Endothelial cell (in vitro differentiated cells): ENCODE results near the gene CKS2. TPM values are rescaled to one million over a fixed set of nuclear protein-coding genes. Genes with fewer than 3 reads are reported as not detected.

ENCODE experiments used
- DNase-seq: peaks from one replicate; pipeline ENCODE4 v3.0.0; 2021; ENCODE audit warnings: low spot score
- H3K27ac Mint-ChIP-seq: one replicate; pipeline ENCODE4 v1.8.0; 2021; ENCODE audit warnings: mixed read lengths, inconsistent platforms; ENCODE audit not compliant: unreplicated experiment
- H3K27me3 Mint-ChIP-seq: one replicate; pipeline ENCODE4 v1.8.0; 2021; ENCODE audit warnings: mild to moderate bottlenecking, moderate library complexity, mixed read lengths, inconsistent platforms; ENCODE audit not compliant: unreplicated experiment
- H3K36me3 Mint-ChIP-seq: one replicate; pipeline ENCODE4 v1.8.0; 2021; ENCODE audit warnings: mild to moderate bottlenecking, low read depth, mixed read lengths, inconsistent platforms; ENCODE audit not compliant: unreplicated experiment
- H3K4me1 Mint-ChIP-seq: one replicate; pipeline ENCODE4 v1.8.0; 2021; ENCODE audit warnings: mild to moderate bottlenecking, mixed read lengths, inconsistent platforms; ENCODE audit not compliant: unreplicated experiment
- H3K4me3 Mint-ChIP-seq: one replicate; pipeline ENCODE4 v1.8.0; 2021; ENCODE audit warnings: mild to moderate bottlenecking, mixed read lengths, inconsistent platforms; ENCODE audit not compliant: unreplicated experiment
- H3K9me3 Mint-ChIP-seq: one replicate; pipeline ENCODE4 v1.8.0; 2021; ENCODE audit warnings: mixed read lengths, inconsistent platforms; ENCODE audit not compliant: unreplicated experiment
- total RNA-seq: library from RNA; stranded (reverse); fragmentation: NEBNext Ultra II Directional; extraction: Animal tissue kit (Norgen Biotek cat#: 25700); gene quantifications from one replicate; pipeline ENCODE4 v1.2.1, GENCODE V29; 2021; ENCODE audit not compliant: unreplicated experiment
- TF ChIP-seq, protein P1 (sequence below): fragments of 200-600 bp; sonication (generic); IDR thresholded peaks from one replicate; pipeline ENCODE4 v1.5.0; 2021; ENCODE audit warnings: antibody characterized with exemption; ENCODE audit not compliant: unreplicated experiment

The CKS2 gene
- total RNA-seq, 1 donor from 2014 or later: 49.2 TPM

DNA sequence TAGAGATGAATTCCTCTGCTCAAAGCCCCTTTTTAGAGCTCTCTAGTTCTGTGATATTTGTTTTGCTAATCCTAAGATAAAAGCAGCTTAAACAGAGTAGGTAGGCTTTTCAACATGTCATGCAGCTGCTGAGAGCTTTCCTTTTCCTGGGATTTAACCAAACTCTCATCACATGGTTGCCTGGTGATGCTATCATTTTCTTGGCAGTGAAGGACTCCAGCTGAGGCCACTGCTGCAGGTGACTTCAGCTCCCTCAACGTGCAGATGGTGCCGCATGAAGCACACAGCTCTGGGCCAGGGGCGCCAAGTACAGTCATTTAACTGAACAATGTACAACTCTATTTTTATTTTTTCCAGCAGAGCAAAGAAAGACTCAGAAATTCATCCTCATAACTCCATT, 49.5 kb downstream of the CKS2 start:
- H3K27me3 Mint-ChIP-seq: peaks cover 3% of the 10 kb centered on the region
- no peak overlapping the region for H3K4me3 Mint-ChIP-seq
- H3K4me1 Mint-ChIP-seq: peaks cover 14% of the 10 kb centered on the region
- H3K36me3 Mint-ChIP-seq: peaks cover 33% of the 10 kb centered on the region
- H3K27ac Mint-ChIP-seq: peak overlapping the region; percentile 71
- TF ChIP-seq, protein P1, sequence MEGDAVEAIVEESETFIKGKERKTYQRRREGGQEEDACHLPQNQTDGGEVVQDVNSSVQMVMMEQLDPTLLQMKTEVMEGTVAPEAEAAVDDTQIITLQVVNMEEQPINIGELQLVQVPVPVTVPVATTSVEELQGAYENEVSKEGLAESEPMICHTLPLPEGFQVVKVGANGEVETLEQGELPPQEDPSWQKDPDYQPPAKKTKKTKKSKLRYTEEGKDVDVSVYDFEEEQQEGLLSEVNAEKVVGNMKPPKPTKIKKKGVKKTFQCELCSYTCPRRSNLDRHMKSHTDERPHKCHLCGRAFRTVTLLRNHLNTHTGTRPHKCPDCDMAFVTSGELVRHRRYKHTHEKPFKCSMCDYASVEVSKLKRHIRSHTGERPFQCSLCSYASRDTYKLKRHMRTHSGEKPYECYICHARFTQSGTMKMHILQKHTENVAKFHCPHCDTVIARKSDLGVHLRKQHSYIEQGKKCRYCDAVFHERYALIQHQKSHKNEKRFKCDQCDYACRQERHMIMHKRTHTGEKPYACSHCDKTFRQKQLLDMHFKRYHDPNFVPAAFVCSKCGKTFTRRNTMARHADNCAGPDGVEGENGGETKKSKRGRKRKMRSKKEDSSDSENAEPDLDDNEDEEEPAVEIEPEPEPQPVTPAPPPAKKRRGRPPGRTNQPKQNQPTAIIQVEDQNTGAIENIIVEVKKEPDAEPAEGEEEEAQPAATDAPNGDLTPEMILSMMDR: no peak
- H3K9me3 Mint-ChIP-seq: no peaks in the 10 kb centered on the region
- no peak for DNase-seq

DNA sequence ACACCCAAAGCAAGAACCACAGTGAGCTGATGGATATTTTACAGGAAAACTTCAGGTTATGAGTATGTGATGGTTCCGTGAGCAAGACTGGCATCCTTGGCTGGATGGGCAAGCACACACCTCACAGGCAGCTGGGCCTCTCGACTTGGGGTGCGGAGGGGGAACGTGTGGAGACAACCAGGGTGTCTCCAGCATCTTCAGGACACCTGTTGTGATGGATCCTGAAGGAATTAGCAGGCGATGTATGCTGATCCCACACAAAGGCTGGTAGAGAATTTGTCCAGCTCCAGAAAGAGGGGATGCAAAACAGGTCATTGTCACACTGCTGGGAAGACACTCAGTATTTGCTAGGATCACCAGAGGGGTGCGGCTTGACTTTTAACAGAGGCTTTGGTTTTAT, 50.0 kb downstream of the CKS2 start:
- H3K27ac Mint-ChIP-seq: no peak overlapping the region
- peak overlapping the region; percentile 26 for H3K4me3 Mint-ChIP-seq
- no peak for DNase-seq
- TF ChIP-seq, protein P1: no peak
- H3K4me1 Mint-ChIP-seq: peaks cover 14% of the 10 kb centered on the region
- peaks cover 3% of the 10 kb centered on the region for H3K27me3 Mint-ChIP-seq
- H3K9me3 Mint-ChIP-seq: no peaks in the 10 kb centered on the region
- H3K36me3 Mint-ChIP-seq: peaks cover 31% of the 10 kb centered on the region

DNA sequence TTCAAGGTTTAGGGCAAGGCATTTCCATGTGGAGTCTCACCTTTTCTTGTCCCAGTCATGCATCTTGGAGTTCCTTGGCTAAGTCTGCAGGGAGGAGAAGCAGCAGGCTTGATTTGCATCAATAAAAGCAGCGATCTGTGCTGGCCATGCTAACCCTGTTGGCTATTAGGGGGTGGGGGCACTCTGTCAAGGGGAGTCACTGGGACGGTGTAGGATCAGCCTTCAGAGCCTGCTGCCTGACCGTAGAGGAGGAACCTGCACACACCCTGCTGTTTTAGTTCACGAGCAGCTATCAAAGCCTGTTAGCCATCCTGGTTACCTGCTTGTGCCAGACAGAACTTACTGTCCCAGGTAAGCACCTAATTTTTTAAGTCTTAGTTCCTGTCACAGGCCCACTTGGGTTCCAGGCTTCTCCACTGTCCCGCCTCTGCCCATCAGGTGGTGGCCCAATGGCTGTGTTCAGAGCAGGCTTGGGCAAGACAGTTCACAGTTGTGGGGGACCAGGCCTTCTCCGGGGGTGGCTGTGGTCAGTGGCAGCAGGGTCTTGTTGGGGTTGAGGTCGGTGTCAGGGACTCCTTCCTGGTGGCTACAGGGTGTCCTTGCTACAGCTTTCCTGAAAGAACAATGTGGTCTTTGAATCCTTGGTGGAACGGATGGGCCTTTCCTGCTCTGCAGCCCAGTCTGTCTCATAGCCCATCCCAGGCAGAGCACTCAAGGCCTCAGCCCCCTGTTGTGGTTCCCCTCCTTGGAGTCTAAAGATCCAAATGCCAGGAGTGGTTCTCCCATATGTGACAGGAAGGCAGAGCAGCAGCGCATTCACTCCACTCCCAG, 51.0 kb downstream of the CKS2 start:
- peaks cover 2% of the 10 kb centered on the region for H3K27me3 Mint-ChIP-seq
- no peaks in the 10 kb centered on the region for H3K9me3 Mint-ChIP-seq
- H3K4me3 Mint-ChIP-seq: peak overlapping the region; percentile 26
- H3K36me3 Mint-ChIP-seq: peaks cover 25% of the 10 kb centered on the region
- TF ChIP-seq, protein P1: no peak
- no peak for DNase-seq
- no peak overlapping the region for H3K27ac Mint-ChIP-seq
- peaks cover 14% of the 10 kb centered on the region for H3K4me1 Mint-ChIP-seq

DNA sequence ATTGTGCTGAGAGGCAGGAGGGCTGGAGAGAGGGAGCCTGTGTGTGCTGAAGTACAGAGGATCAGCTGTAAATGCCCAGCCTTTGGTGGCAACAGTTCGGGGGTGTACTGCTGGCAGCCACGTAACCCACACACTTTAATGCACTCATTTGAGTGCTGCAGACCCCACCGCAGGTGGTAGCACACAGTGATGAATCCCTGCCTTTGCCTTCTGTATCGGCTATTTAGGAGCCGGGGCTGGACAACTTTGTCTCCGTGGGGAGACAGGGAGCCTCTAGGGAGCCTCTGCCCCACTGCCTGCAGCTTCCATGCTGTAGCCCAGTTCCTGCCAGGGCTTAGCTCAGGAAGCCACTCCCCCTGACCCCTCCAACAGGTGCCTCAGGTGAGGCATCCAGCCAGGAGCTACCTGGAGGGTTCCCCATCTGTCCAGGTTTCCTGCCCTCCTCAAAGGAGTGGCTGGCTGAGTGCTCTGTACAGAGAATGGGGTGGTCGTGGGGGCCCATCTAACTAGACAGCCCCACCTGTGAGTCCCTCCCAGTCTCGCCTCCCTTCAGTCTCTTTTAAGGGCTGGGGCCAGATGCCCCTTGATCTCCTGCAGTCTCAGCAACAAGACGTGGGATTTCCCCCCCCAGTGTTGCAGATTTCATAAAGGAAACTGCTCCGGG, 51.8 kb downstream of the CKS2 start:
- no peak for DNase-seq
- Mint-ChIP-seq H3K4me1 (peaks cover 14% of the 10 kb centered on the region), H3K36me3 (peaks cover 17% of the 10 kb centered on the region), H3K27ac (no peak overlapping the region), H3K9me3 (no peaks in the 10 kb centered on the region), H3K4me3 (no peak overlapping the region), H3K27me3 (peaks cover 2% of the 10 kb centered on the region)
- TF ChIP-seq, protein P1: no peak

DNA sequence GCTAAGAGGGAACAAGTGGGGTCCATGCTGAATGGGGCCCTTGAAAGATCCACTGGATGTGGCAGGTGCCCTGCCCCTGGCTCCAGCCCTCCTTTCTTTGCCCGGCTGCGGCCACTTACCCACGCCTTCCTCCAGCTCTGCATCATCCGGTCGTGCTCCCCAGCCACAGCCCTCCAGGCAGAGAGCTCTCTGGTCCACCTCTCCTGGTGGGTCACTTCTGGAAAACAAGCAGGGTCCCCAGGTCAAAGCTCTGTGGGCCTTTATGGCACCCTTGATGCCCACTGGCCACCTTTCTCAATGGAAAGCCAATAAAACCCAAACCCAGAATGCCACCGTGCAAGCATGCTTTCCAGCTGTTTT, 52.3 kb downstream of the CKS2 start:
- peaks cover 3% of the 10 kb centered on the region for H3K27me3 Mint-ChIP-seq
- peaks cover 17% of the 10 kb centered on the region for H3K36me3 Mint-ChIP-seq
- DNase-seq: no peak
- H3K4me3 Mint-ChIP-seq: no peak overlapping the region
- TF ChIP-seq, protein P1: no peak
- H3K9me3 Mint-ChIP-seq: no peaks in the 10 kb centered on the region
- no peak overlapping the region for H3K27ac Mint-ChIP-seq
- peaks cover 14% of the 10 kb centered on the region for H3K4me1 Mint-ChIP-seq
